Measurements from ENCODE around the gene FAM20C. TPM values are rescaled to one million over a fixed set of nuclear protein-coding genes. Genes with fewer than 3 reads are reported as not detected.

The FAM20C gene
- total RNA-seq, 1 donor from 2014 or later, result 0.11 TPM

DNA sequence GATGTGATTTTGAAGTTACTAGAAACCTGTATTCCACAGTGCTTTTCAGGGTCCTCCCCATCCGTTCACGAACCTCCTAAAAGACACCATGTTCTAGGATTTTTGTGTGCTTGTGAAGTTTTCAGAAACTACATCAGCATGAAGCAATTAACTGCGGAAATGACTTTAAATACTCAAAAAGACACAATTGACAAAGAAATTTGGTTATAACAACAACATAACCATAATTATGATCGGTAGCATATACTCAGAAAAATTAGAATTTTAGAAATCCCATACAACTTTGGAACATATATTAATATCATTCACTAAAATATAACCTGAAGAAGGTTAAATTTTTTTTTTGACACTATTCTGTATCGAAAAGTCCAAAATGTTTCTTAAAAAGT, 43.8 kb upstream of the FAM20C start:
- no peaks in the 10 kb centered on the region for H3K9me3 Mint-ChIP-seq
- CTCF ChIA-PET, result no interaction called here
- peaks cover 15% of the 10 kb centered on the region for H3K36me3 Mint-ChIP-seq (ENCODE audit: low read depth)
- H3K27me3 Mint-ChIP-seq, result no peaks in the 10 kb centered on the region
- H3K4me1 Mint-ChIP-seq, result peaks cover 42% of the 10 kb centered on the region
- intact Hi-C loops (cut with micrococcal nuclease), result loop anchor here (5.0 kb wide), 1 partner anchor 669 kb away; no protein-coding TSS in a partner anchor
- peak overlapping the region; percentile 95 for H3K4me3 Mint-ChIP-seq
- H3K27ac Mint-ChIP-seq, result peak overlapping the region; percentile 100
- TF ChIP-seq, protein P1, sequence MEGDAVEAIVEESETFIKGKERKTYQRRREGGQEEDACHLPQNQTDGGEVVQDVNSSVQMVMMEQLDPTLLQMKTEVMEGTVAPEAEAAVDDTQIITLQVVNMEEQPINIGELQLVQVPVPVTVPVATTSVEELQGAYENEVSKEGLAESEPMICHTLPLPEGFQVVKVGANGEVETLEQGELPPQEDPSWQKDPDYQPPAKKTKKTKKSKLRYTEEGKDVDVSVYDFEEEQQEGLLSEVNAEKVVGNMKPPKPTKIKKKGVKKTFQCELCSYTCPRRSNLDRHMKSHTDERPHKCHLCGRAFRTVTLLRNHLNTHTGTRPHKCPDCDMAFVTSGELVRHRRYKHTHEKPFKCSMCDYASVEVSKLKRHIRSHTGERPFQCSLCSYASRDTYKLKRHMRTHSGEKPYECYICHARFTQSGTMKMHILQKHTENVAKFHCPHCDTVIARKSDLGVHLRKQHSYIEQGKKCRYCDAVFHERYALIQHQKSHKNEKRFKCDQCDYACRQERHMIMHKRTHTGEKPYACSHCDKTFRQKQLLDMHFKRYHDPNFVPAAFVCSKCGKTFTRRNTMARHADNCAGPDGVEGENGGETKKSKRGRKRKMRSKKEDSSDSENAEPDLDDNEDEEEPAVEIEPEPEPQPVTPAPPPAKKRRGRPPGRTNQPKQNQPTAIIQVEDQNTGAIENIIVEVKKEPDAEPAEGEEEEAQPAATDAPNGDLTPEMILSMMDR (IDR thresholded peaks at IDR 0.05), result no peak
- DNase-seq (no peak), ATAC-seq (ENCODE audit: low read depth) (no peak)
- POLR2A ChIA-PET, result interaction anchor here (0.7 to 2.1 kb wide), 4 partner anchors 16 to 665 kb away, joined by 3 to 7 read pairs (median 5); partner anchors contain the start of gene FAM20C

DNA sequence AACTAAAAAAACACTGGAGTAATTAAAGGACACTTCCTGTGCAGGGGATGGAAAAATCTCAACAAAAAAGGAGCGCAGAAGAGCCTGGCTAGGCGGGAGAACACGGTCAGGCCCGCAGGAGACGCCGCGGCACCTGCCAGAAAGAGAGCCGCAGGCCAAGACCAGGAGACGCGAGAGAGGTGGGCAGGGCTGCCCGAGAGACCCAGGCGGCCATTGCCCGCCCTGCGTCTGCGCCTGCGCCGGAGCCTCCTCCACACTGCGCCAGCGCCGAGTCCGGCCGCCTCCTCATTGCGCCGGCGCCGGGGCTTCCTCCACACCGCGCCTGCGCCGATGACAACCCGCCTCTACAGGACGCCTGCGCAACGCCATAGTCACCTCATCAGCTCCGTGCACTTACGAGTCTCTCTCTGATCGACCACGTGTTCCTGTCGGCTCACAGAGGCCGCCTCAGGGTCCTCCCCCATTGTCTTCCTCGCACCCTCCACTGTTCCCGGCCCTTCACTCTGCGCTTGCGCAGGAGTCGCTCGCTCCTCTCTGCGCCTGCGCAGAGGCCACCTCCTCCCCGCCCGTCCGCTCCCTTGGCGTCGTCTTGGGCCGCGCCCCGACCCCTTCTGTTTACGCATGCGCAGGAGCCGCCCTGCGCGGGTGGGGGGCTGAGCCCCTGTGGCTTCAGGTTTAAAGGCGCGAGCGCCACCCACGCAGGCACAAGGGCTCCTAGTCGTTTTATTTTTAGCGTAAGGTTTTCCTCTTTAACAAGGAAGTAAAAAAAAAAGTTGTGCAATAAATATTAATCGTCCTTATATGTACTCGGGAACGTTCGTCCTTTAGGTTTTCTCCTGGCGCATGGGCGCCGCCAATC, 43.2 kb upstream of the FAM20C start:
- H3K27ac Mint-ChIP-seq, result peak overlapping the region; percentile 100
- H3K4me3 Mint-ChIP-seq, result peak overlapping the region; percentile 95
- DNase-seq (peak; percentile 98), ATAC-seq (ENCODE audit: low read depth) (peak; percentile 96)
- H3K9me3 Mint-ChIP-seq, result no peaks in the 10 kb centered on the region
- no peaks in the 10 kb centered on the region for H3K27me3 Mint-ChIP-seq
- POLR2A ChIA-PET, result interaction anchor here (0.6 to 2.1 kb wide), 6 partner anchors 16 to 726 kb away, joined by 3 to 7 read pairs (median 4); partner anchors contain the start of gene FAM20C
- peaks cover 15% of the 10 kb centered on the region for H3K36me3 Mint-ChIP-seq (ENCODE audit: low read depth)
- intact Hi-C loops (cut with micrococcal nuclease), result loop anchor here (1.0 to 5.0 kb wide), 2 partner anchors 452 to 668 kb away; no protein-coding TSS in a partner anchor
- CTCF ChIA-PET, result no interaction called here
- TF ChIP-seq, protein P1 (IDR thresholded peaks at IDR 0.05), result no peak
- peaks cover 36% of the 10 kb centered on the region for H3K4me1 Mint-ChIP-seq

DNA sequence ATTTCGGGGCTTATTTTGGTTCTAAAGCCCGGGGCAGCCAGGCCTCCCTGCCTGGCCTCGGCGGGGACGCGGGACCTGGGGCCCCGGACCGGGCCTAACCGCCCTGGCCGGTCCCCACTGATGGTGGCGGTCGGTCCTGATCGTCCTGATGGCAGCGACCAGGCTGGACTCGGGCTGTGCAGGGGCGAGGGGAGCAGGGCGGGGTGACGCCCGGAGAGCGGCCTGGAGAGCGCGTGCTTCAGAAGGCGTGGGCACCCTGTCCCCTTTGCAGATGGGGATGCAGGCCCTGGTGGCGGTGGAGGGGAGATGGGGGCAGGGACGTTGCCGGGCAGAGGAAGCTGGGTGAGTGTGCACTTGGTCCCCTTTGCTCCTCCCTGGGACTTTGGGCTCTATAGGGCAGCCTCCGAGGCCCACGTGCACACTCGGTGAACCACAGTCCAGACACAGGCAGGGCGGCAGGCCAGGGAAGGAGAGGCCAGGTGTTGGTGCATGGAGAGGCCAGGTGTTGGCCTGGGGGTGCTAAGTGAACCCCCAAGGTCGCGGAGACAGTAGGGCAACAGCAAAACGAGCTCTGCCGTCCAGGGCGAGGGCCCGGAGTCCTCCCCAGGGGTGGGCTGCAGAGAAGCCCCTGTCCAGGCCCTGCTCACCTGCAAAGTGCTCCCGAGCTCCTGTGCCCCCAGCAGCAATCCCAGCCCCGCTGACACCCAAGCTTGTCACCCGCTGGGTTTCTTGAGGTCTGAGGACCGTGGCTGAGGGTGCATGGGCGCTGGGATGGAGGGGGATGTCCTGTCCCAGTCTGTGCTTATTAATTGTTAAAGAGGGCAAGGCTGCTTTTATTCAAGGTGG, 42.4 kb upstream of the FAM20C start:
- CTCF ChIA-PET, result no interaction called here
- no peak for ATAC-seq (ENCODE audit: low read depth)

DNA sequence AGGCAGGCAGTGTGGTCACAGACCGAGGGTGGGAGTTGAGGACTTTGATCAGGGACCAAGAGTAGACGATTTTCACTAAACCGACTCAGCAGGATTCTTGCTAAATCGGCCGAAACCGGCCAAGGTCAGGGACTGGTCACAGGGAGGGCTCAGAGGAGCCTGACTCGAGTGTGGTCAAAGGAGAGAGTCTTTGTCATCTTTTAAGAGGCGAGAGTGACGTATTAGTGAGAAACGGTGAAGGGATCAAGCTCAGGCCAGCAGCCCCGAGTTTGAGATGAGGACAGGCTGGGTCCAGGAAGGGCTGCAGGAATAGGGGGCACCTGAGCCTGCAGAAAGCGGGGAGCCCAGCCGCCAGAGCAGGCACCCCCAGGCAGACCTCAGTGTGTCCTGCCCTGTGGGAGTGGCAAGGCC, 41.6 kb upstream of the FAM20C start:
- Mint-ChIP-seq H3K4me3 (peak overlapping the region; percentile 95), H3K9me3 (no peaks in the 10 kb centered on the region), H3K27ac (peak overlapping the region; percentile 100), H3K36me3 (ENCODE audit: low read depth) (peaks cover 13% of the 10 kb centered on the region), H3K4me1 (peaks cover 22% of the 10 kb centered on the region), H3K27me3 (no peaks in the 10 kb centered on the region)
- DNase-seq (no peak), ATAC-seq (ENCODE audit: low read depth) (no peak)
- TF ChIP-seq, protein P1 (IDR thresholded peaks at IDR 0.05), result no peak
- intact Hi-C loops (cut with micrococcal nuclease), result no loop called here
- CTCF ChIA-PET, result no interaction called here
- POLR2A ChIA-PET, result interaction anchor here (2.1 kb wide), 1 partner anchor 41 kb away, joined by 7 read pairs; the partner anchor contains the start of gene FAM20C

More for the DNA sequence above, 42.4 kb upstream of the FAM20C start:
- intact Hi-C loops (cut with micrococcal nuclease), result loop anchor here (1.0 to 5.0 kb wide), 2 partner anchors 451 to 667 kb away; no protein-coding TSS in a partner anchor
- Mint-ChIP-seq H3K4me3 (peak overlapping the region; percentile 95), H3K27me3 (no peaks in the 10 kb centered on the region), H3K27ac (peak overlapping the region; percentile 100), H3K4me1 (peaks cover 29% of the 10 kb centered on the region), H3K36me3 (ENCODE audit: low read depth) (peaks cover 15% of the 10 kb centered on the region), H3K9me3 (no peaks in the 10 kb centered on the region)
- DNase-seq, result peak; percentile 47
- TF ChIP-seq, protein P1 (IDR thresholded peaks at IDR 0.05), result no peak
- POLR2A ChIA-PET, result interaction anchor here (0.6 to 2.1 kb wide), 5 partner anchors 17 to 726 kb away, joined by 3 to 7 read pairs (median 4); partner anchors contain the start of gene FAM20C
